Liver (tissue), 9 donors: Measurements from ENCODE around the gene DCAF8L2. TPM values are rescaled to one million over a fixed set of nuclear protein-coding genes. Genes with fewer than 3 reads are reported as not detected.
"Not testable (repeated sequence)": the region's sequence is repeated elsewhere in the genome, so short reads cannot be mapped to it uniquely, and the experiment has no call there.

ENCODE experiments used
- DNase-seq: peaks from one replicate; pipeline ENCODE4 v3.0.0-alpha.2; 2017; ENCODE audit warnings: low spot score
- H3K27ac ChIP-seq, 2 donors: one replicate each; pipeline ENCODE4 v1.7.0; 2013; ENCODE audit warnings: inconsistent platforms in 2 of 2, low read length in 2 of 2, control low read depth in 1 of 2, low read depth in 1 of 2, mild to moderate bottlenecking in 1 of 2
- H3K27me3 ChIP-seq, 4 donors: one replicate each; pipeline versions ENCODE4 v1.6.1 to v1.7.0; 2013; ENCODE audit warnings: low read length in 3 of 4, inconsistent platforms in 1 of 4, mild to moderate bottlenecking in 1 of 4, moderate library complexity in 1 of 4; ENCODE audit not compliant: control insufficient read depth in 4 of 4, insufficient read depth in 4 of 4
- H3K36me3 ChIP-seq, 4 donors: one replicate each; pipeline versions ENCODE4 v1.6.1 to v1.7.0; 2013; ENCODE audit warnings: low read length in 3 of 4, mild to moderate bottlenecking in 3 of 4, low read depth in 1 of 4, moderate library complexity in 1 of 4; ENCODE audit not compliant: control insufficient read depth in 4 of 4, insufficient read depth in 3 of 4
- H3K4me1 ChIP-seq, 4 donors: one replicate each; pipeline versions ENCODE4 v1.6.1 to v1.7.0; 2013; ENCODE audit warnings: low read length in 3 of 4, mild to moderate bottlenecking in 3 of 4, moderate library complexity in 1 of 4; ENCODE audit not compliant: control insufficient read depth in 4 of 4, insufficient read depth in 4 of 4
- H3K4me3 ChIP-seq, 3 donors: one replicate each; pipeline versions ENCODE4 v1.6.1 to v1.7.0; 2013; ENCODE audit warnings: low read length in 3 of 3, control low read depth in 1 of 3, low read depth in 1 of 3, mild to moderate bottlenecking in 1 of 3
- H3K9ac ChIP-seq, 2 donors: one replicate each; pipeline ENCODE4 v1.7.0; 2013; ENCODE audit warnings: low read length in 2 of 2, mild to moderate bottlenecking in 2 of 2, moderate library complexity in 2 of 2, control low read depth in 1 of 2, low read depth in 1 of 2
- H3K9me3 ChIP-seq, 4 donors: one replicate each; pipeline versions ENCODE4 v1.6.1 to v1.7.0; 2013; ENCODE audit warnings: low read length in 3 of 4; ENCODE audit not compliant: control insufficient read depth in 4 of 4
- EGR1 ChIP-seq, 2 donors: IDR thresholded peaks; 2 replicates each; pipeline ENCODE4 v1.6.1; 2016 to 2018; ENCODE audit warnings: antibody characterized with exemption in 2 of 2, low read depth in 2 of 2
- FOXA1 ChIP-seq: IDR thresholded peaks from 2 replicates; pipeline ENCODE4 v1.6.1; 2016; ENCODE audit warnings: antibody characterized with exemption
- FOXA2 ChIP-seq: IDR thresholded peaks from 2 replicates; pipeline ENCODE4 v1.6.1; 2016; ENCODE audit warnings: antibody characterized with exemption
- HNF4A ChIP-seq, 2 donors: conservative IDR thresholded peaks; 2 replicates each; pipeline ENCODE4 v1.6.1; 2016; ENCODE audit warnings: antibody characterized with exemption in 2 of 2, mild to moderate bottlenecking in 2 of 2
- HNF4G ChIP-seq: IDR thresholded peaks from 2 replicates; pipeline ENCODE4 v1.6.1; 2016; ENCODE audit warnings: antibody characterized with exemption
- JUND ChIP-seq, 2 donors: IDR thresholded peaks; 2 replicates each; pipeline ENCODE4 v1.6.1; 2016; ENCODE audit warnings: antibody characterized with exemption in 2 of 2
- NR2F2 ChIP-seq: IDR thresholded peaks from 2 replicates; pipeline ENCODE4 v1.6.1; 2016; ENCODE audit warnings: antibody characterized with exemption
- RAD21 ChIP-seq, 2 donors: IDR thresholded peaks; 2 replicates each; pipeline ENCODE4 v1.6.1; 2016; ENCODE audit warnings: antibody characterized with exemption in 2 of 2, mild to moderate bottlenecking in 2 of 2
- REST ChIP-seq: IDR thresholded peaks from 2 replicates; pipeline ENCODE4 v1.6.1; 2016; ENCODE audit warnings: antibody characterized with exemption, mild to moderate bottlenecking
- RXRA ChIP-seq, 2 donors: IDR thresholded peaks; 2 replicates each; pipeline ENCODE4 v1.6.1; 2017 to 2018; ENCODE audit warnings: antibody characterized with exemption in 2 of 2, mild to moderate bottlenecking in 1 of 2
- SP1 ChIP-seq: IDR thresholded peaks from 2 replicates; pipeline ENCODE4 v1.6.1; 2018; ENCODE audit warnings: antibody characterized with exemption, mild to moderate bottlenecking
- TAF1 ChIP-seq: conservative IDR thresholded peaks from 2 replicates; pipeline ENCODE4 v1.6.1; 2016; ENCODE audit warnings: antibody characterized with exemption, mild to moderate bottlenecking
- YY1 ChIP-seq: IDR thresholded peaks from 2 replicates; pipeline ENCODE4 v1.6.1; 2016; ENCODE audit warnings: antibody characterized with exemption, mild to moderate bottlenecking
- WGBS: extraction: QIAGEN DNeasy Blood & Tissue Kit; methylation state at CpG from one replicate; pipeline ENCODE4 v1.1.7; 2013; 5-methylcytosine and 5-hydroxymethylcytosine counted together
- polyA plus RNA-seq, 2 donors: library from polyadenylated mRNA; stranded (reverse) in 1 of 2; unstranded in 1 of 2; fragments of 200-250 nt in 1 of 2; fragments of >200 nt in 1 of 2; fragmentation: Nextera tagmentation in 1 of 2; extraction: Ambion mirVana in 1 of 2; gene quantifications; one replicate each; pipeline versions ENCODE4 v1.2.1 to v1.2.3, GENCODE V29; 2013 to 2015
- total RNA-seq, 2 donors: library from RNA; depleted of rRNA; stranded (reverse); fragments of >200 nt; gene quantifications; one replicate each; pipeline ENCODE4 v1.2.3, GENCODE V29; 2014
- TF ChIP-seq, protein P1 (sequence below): IDR thresholded peaks from 2 replicates; pipeline ENCODE4 v1.6.1; 2016; ENCODE audit warnings: antibody characterized with exemption
- TF ChIP-seq, protein P2 (sequence below): fragments of 150-350 bp; IDR thresholded peaks from 2 replicates; pipeline ENCODE4 v1.5.1; 2017; ENCODE audit warnings: improper control_type of control experiment, low read depth, low read length; ENCODE audit not compliant: missing input control
- TF ChIP-seq, protein P3 (sequence below): IDR thresholded peaks from 2 replicates; pipeline ENCODE4 v1.6.1; 2016; ENCODE audit warnings: antibody characterized with exemption
- TF ChIP-seq, protein P4 (sequence below): IDR thresholded peaks from 2 replicates; pipeline ENCODE4 v1.6.1; 2016; ENCODE audit warnings: antibody characterized with exemption
- donor health status: healthy.
- donor health status: healthy.
- donor health status: healthy.
- donor health status: healthy.
- donor health status: healthy.

The DCAF8L2 gene
- total RNA-seq: not detected
- polyA plus RNA-seq: not detected

DNA sequence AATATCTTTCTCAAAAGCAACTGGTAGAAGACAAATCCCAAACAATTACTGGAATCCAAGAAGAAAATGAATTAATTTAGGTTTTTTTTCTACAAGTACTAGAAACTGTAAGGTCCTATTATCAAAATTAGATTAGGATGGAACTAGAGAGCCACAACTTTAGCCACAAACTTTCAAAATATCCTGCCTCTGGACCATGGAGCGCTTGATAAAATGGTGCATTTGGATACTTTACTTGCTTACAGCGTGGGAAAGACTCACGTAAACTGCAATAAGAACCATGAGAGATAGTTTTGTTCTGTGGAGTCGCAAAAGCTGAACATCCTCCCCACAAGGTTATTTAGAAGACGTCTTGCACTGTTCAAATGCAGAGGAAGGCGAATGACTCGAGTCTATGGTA lies at the start of gene DCAF8L2:
DCAF8L2 (plus strand) TSS at position 301 of the 400 bp plus-strand sequence. CDS start 156,552 bp downstream, outside the sequence.
- 75% methylated on average over 7 of the region's 7 CpGs for WGBS
- no peaks in the 10 kb centered on the region for H3K27me3 ChIP-seq
- H3K4me1 ChIP-seq: no peaks in the 10 kb centered on the region
- no peak for DNase-seq
- H3K9ac ChIP-seq: no peak within 1 kb of the TSS
- TF ChIP-seq REST: no peak
- TF ChIP-seq SP1: no peak
- TF ChIP-seq FOXA2: no peak
- TF ChIP-seq, protein P1, sequence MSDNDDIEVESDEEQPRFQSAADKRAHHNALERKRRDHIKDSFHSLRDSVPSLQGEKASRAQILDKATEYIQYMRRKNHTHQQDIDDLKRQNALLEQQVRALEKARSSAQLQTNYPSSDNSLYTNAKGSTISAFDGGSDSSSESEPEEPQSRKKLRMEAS: no peak
- H3K9me3 ChIP-seq: no peaks in the 10 kb centered on the region
- H3K36me3 ChIP-seq: no peaks in the 10 kb centered on the region
- H3K4me3 ChIP-seq: no peak within 1 kb of the TSS
- H3K27ac ChIP-seq: no peak within 1 kb of the TSS

DNA sequence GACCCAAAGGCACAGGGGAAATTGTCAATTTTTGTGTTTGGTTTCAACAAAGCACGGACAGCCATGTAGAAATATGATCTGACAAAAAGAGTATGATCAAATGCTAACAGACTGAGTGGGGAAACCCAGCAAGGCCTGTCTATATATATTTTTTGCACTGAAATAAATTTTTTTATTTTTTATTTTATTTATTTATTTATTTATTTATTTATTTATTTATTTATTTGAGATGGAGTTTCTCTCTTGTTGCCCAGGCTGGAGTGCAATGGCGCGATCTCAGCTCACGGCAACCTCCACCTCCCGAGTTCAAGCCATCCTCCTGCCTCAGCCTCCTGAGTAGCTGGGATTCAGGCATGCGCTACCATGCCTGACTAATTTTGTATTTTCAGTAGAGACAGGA lies 49.0 kb upstream of the DCAF8L2 start:
- not testable (repeated sequence) for H3K27ac ChIP-seq

GRCh38 chrX:27548624-27549023 lies 41.5 kb upstream of the DCAF8L2 start:
- H3K9me3 ChIP-seq: no peaks in the 10 kb centered on the region
- no peak overlapping the region for H3K4me3 ChIP-seq
- no peaks in the 10 kb centered on the region for H3K36me3 ChIP-seq
- no peak overlapping the region for H3K9ac ChIP-seq
- 53% methylated on average over 4 of the region's 4 CpGs for WGBS
- no peaks in the 10 kb centered on the region for H3K4me1 ChIP-seq
- no peak for DNase-seq
- H3K27me3 ChIP-seq: no peaks in the 10 kb centered on the region
- H3K27ac ChIP-seq: no peak overlapping the region
- TF ChIP-seq RXRA (IDR thresholded peaks at IDR 0.05) (no peak), NR2F2 (no peak), RAD21 (IDR thresholded peaks at IDR 0.05) (no peak), TAF1 (no peak), EGR1 (IDR thresholded peaks at IDR 0.05; ENCODE audit: low read depth in 2 of 2) (no peak), REST (no peak), YY1 (no peak), HNF4G (no peak), HNF4A (conservative IDR thresholded peaks at IDR 0.05) (no peak), SP1 (no peak), FOXA2 (no peak), FOXA1 (no peak), JUND (IDR thresholded peaks at IDR 0.05) (no peak)
- TF ChIP-seq, protein P1: no peak
- TF ChIP-seq, protein P2, sequence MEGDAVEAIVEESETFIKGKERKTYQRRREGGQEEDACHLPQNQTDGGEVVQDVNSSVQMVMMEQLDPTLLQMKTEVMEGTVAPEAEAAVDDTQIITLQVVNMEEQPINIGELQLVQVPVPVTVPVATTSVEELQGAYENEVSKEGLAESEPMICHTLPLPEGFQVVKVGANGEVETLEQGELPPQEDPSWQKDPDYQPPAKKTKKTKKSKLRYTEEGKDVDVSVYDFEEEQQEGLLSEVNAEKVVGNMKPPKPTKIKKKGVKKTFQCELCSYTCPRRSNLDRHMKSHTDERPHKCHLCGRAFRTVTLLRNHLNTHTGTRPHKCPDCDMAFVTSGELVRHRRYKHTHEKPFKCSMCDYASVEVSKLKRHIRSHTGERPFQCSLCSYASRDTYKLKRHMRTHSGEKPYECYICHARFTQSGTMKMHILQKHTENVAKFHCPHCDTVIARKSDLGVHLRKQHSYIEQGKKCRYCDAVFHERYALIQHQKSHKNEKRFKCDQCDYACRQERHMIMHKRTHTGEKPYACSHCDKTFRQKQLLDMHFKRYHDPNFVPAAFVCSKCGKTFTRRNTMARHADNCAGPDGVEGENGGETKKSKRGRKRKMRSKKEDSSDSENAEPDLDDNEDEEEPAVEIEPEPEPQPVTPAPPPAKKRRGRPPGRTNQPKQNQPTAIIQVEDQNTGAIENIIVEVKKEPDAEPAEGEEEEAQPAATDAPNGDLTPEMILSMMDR: no peak
- TF ChIP-seq, protein P3, sequence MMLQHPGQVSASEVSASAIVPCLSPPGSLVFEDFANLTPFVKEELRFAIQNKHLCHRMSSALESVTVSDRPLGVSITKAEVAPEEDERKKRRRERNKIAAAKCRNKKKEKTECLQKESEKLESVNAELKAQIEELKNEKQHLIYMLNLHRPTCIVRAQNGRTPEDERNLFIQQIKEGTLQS: no peak
- TF ChIP-seq, protein P4, sequence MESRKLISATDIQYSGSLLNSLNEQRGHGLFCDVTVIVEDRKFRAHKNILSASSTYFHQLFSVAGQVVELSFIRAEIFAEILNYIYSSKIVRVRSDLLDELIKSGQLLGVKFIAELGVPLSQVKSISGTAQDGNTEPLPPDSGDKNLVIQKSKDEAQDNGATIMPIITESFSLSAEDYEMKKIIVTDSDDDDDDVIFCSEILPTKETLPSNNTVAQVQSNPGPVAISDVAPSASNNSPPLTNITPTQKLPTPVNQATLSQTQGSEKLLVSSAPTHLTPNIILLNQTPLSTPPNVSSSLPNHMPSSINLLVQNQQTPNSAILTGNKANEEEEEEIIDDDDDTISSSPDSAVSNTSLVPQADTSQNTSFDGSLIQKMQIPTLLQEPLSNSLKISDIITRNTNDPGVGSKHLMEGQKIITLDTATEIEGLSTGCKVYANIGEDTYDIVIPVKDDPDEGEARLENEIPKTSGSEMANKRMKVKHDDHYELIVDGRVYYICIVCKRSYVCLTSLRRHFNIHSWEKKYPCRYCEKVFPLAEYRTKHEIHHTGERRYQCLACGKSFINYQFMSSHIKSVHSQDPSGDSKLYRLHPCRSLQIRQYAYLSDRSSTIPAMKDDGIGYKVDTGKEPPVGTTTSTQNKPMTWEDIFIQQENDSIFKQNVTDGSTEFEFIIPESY: no peak

More for the DNA sequence above, 49.0 kb upstream of the DCAF8L2 start:
- not testable (repeated sequence) for H3K9ac ChIP-seq, H3K36me3 ChIP-seq, H3K27me3 ChIP-seq, DNase-seq, H3K4me3 ChIP-seq, H3K4me1 ChIP-seq, H3K9me3 ChIP-seq
- WGBS: 96% methylated on average over 6 of the region's 6 CpGs
